ENCODE results near the gene CT45A2.
"Not testable (repeated sequence)": the region's sequence is repeated elsewhere in the genome, so short reads cannot be mapped to it uniquely, and the experiment has no call there.

- not testable (repeated sequence) for TF ChIP-seq POLR2AphosphoS5 (IDR thresholded peaks at IDR 0.05; ENCODE audit: borderline replicate concordance, low read depth, low read length); EZH2 (IDR thresholded peaks at IDR 0.05); FOXP2 (optimal IDR thresholded peaks at IDR 0.05; ENCODE audit: control extremely low read depth, extremely low read length, insufficient read depth)
Observed at GRCh38 chrX:135768091-135768490, 51.7 kb downstream of the CT45A2 start, which contains the start of gene CT45A3.

Measured in SK-N-MC (cell line).